DMS 273 treated with DMSO at 0.1 percent for 48 hours (cell line): ENCODE measurements around the gene BCKDHA.
"Not testable (repeated sequence)": the region's sequence is repeated elsewhere in the genome, so short reads cannot be mapped to it uniquely, and the experiment has no call there.

Experiments
- DNase-seq: peaks from one replicate; lab custom pipeline; 2025; lab: John Stamatoyannopoulos, UW

The BCKDHA gene

GRCh38 chr19:41447732-41448332, 50.2 kb downstream of the BCKDHA start:
- no peak for DNase-seq

- no peak for DNase-seq
Measured at GRCh38 chr19:41449079-41449864, 51.7 kb downstream of the BCKDHA start.

- DNase-seq, result no peak
Measured at GRCh38 chr19:41449865-41450178, 52.2 kb downstream of the BCKDHA start.

GRCh38 chr19:41452584-41453275, 55.1 kb downstream of the BCKDHA start:
- no peak for DNase-seq

- no peak for DNase-seq
Measured at GRCh38 chr19:41455936-41456335, 58.3 kb downstream of the BCKDHA start.

- DNase-seq, result no peak
Measured at GRCh38 chr19:41456342-41456918, 58.8 kb downstream of the BCKDHA start.

GRCh38 chr19:41457241-41457640, 59.6 kb downstream of the BCKDHA start:
- DNase-seq, result no peak

GRCh38 chr19:41462497-41462896, 64.9 kb downstream of the BCKDHA start:
- no peak for DNase-seq

GRCh38 chr19:41463257-41464256, 65.9 kb downstream of the BCKDHA start:
- DNase-seq, result not testable (repeated sequence)
